Panc1 (cell line): ENCODE results near the gene DDX25. TPM values are rescaled to one million over a fixed set of nuclear protein-coding genes. Genes with fewer than 3 reads are reported as not detected.

ENCODE experiments used
- ATAC-seq: fragments of 200-7000 bp; cut with Tn5 transposase; 2 replicates; pipeline ENCODE4 v1.9.1; 2020; ENCODE audit warnings: mild to moderate bottlenecking, moderate library complexity
- BruUV-seq: library from RNA; stranded (reverse); fragments of 400-500 nt; replicated peaks from 2 replicates; lab custom pipeline; 2021; lab: Mats Ljungman, UMichigan
- CTCF ChIA-PET: fragments of 300-600 bp; sonication (Branson Sonifier 250); formaldehyde crosslinking; loops from one replicate; lab custom pipeline; 2022; ENCODE audit warnings: antibody characterized with exemption; lab: Charles Lee
- POLR2A ChIA-PET: fragments of 300-600 bp; sonication (Branson Sonifier 250); formaldehyde crosslinking; loops from one replicate; lab custom pipeline; 2022; ENCODE audit warnings: antibody characterized with exemption; lab: Charles Lee
- DNase-seq: peaks from one replicate; pipeline ENCODE4 v3.0.0-alpha.2; 2010; ENCODE audit warnings: low read depth, low spot score
- H3K27ac ChIP-seq: 2 replicates; pipeline ENCODE4 v1.5.1; 2011; ENCODE audit warnings: mild to moderate bottlenecking, low read length, inconsistent platforms
- H3K27me3 ChIP-seq: fragments of 200-500 bp; sonication (Bioruptor generic); 2 replicates; pipeline ENCODE4 v1.6.0; 2014; ENCODE audit warnings: low read length, inconsistent platforms; ENCODE audit not compliant: control insufficient read depth, insufficient read depth
- H3K36me3 ChIP-seq: fragments of 200-500 bp; sonication (Bioruptor generic); 2 replicates; pipeline ENCODE4 v1.5.1; 2014; ENCODE audit warnings: inconsistent platforms, mild to moderate bottlenecking, low read length, moderate library complexity; ENCODE audit not compliant: control insufficient read depth, insufficient read depth
- H3K4me1 ChIP-seq: 2 replicates; pipeline ENCODE4 v1.5.1; 2011; ENCODE audit warnings: inconsistent platforms, mild to moderate bottlenecking, low read length, moderate library complexity; ENCODE audit not compliant: control insufficient read depth, insufficient read depth
- H3K4me3 ChIP-seq, 2 experiments: 2 replicates each; pipeline ENCODE4 v1.5.1; 2011 to 2012; ENCODE audit warnings: low read depth in 2 of 2, low read length in 2 of 2, mild to moderate bottlenecking in 2 of 2, inconsistent platforms in 1 of 2, moderate library complexity in 1 of 2
- H3K9me3 ChIP-seq: fragments of 200-500 bp; sonication (Bioruptor generic); 2 replicates; pipeline ENCODE4 v1.5.1; 2014; ENCODE audit warnings: low read depth, mild to moderate bottlenecking, inconsistent platforms, low read length, moderate library complexity; ENCODE audit not compliant: control insufficient read depth, insufficient read depth
- POLR2AphosphoS5 ChIP-seq: IDR thresholded peaks from 2 replicates; pipeline ENCODE4 v1.6.1; 2012; ENCODE audit warnings: mild to moderate bottlenecking, low read depth, low read length, moderate library complexity
- SIN3A ChIP-seq: IDR thresholded peaks from 2 replicates; pipeline ENCODE4 v1.6.1; 2012; ENCODE audit warnings: low read depth, mild to moderate bottlenecking, low read length, moderate library complexity, borderline replicate concordance; ENCODE audit not compliant: insufficient read depth
- TCF7L2 ChIP-seq: IDR thresholded peaks from 2 replicates; pipeline ENCODE4 v1.6.1; 2011; ENCODE audit warnings: mild to moderate bottlenecking, low read depth, low read length, inconsistent platforms
- in situ Hi-C: cut with HindIII; loops from 2 replicates; pipeline ENCODE4 v1.10.0; 2016; ENCODE audit warnings: low sequenced_read_pairs, low pct_unique_long_range_greater_than_20kb
- intact Hi-C: fragments of 100-400 bp; cut with micrococcal nuclease; formaldehyde crosslinking; loops from one replicate; pipeline ENCODE4 v1.10.0; 2022; ENCODE audit not compliant: unreplicated experiment
- total RNA-seq: library from RNA; stranded (reverse); gene quantifications from one replicate; pipeline ENCODE4 v1.2.1, GENCODE V29; 2021; ENCODE audit not compliant: unreplicated experiment
- TF ChIP-seq, protein P1 (sequence below): fragments of 450-650 bp; IDR thresholded peaks from 2 replicates; pipeline ENCODE4 v1.5.1; 2017; ENCODE audit warnings: mild to moderate bottlenecking
- TF ChIP-seq, protein P2 (sequence below), 2 experiments: IDR thresholded peaks; 2 replicates each; pipeline ENCODE4 v1.6.1; 2011 to 2012; ENCODE audit warnings: low read depth in 2 of 2, control low read depth in 1 of 2, low read length in 1 of 2, mild to moderate bottlenecking in 1 of 2, moderate library complexity in 1 of 2; ENCODE audit not compliant: insufficient read depth in 1 of 2

DDX25 gene
- total RNA-seq, 1 experiment from 2014 or later: 0.15 TPM

DNA sequence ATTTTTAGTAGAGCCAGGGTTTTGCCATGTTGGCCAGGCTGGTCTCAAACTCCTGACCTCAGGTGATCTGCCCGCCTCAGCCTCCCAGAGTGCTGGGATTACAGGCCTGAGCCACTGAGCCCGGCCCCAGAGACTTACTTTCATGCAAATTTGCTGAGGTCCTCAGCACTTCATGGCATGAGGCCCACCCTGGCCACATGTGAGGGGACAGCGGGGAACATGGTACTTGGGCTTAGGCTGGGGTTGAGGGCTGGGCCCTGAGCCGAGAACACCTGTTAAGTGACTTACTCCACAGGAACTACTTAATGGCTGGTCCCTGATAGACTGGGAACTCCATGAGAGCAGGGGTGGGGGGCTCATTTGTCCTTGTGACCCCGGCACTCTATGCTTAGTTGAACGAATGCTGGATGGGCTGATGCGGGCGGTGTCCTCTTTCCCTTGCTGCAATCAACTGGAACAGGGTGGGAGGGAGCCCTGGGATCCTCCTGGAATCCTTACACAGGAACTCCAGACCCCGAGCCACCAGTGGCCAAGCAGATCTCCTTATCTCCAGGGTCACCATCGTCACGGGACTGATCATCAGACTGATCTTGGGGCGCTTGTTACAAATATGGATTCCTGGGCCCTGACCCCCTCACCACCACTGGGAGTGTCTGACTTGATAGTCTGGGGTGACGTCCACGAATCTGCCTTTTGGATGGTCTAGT is 42.6 kb downstream of the DDX25 start:
- BruUV-seq: no TSS peak
- no peaks in the 10 kb centered on the region for H3K9me3 ChIP-seq
- no peak overlapping the region for H3K27ac ChIP-seq
- H3K4me1 ChIP-seq: no peaks in the 10 kb centered on the region
- intact Hi-C loops (no loop called here), in situ Hi-C loops (loop anchor here (25.0 kb wide), 1 partner anchor 265 kb away; the partner anchor contains the start of genes FAM118B and RPUSD4)
- ChIA-PET POLR2A (interaction anchor here (0.7 kb wide), 1 partner anchor 12 kb away, joined by 3 read pairs; no protein-coding TSS in a partner anchor), CTCF (no interaction called here)
- ATAC-seq (no peak), DNase-seq (no peak)
- TF ChIP-seq, protein P1, sequence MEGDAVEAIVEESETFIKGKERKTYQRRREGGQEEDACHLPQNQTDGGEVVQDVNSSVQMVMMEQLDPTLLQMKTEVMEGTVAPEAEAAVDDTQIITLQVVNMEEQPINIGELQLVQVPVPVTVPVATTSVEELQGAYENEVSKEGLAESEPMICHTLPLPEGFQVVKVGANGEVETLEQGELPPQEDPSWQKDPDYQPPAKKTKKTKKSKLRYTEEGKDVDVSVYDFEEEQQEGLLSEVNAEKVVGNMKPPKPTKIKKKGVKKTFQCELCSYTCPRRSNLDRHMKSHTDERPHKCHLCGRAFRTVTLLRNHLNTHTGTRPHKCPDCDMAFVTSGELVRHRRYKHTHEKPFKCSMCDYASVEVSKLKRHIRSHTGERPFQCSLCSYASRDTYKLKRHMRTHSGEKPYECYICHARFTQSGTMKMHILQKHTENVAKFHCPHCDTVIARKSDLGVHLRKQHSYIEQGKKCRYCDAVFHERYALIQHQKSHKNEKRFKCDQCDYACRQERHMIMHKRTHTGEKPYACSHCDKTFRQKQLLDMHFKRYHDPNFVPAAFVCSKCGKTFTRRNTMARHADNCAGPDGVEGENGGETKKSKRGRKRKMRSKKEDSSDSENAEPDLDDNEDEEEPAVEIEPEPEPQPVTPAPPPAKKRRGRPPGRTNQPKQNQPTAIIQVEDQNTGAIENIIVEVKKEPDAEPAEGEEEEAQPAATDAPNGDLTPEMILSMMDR: no peak
- TF ChIP-seq SIN3A (no peak), POLR2AphosphoS5 (no peak), TCF7L2 (no peak)
- TF ChIP-seq, protein P2, sequence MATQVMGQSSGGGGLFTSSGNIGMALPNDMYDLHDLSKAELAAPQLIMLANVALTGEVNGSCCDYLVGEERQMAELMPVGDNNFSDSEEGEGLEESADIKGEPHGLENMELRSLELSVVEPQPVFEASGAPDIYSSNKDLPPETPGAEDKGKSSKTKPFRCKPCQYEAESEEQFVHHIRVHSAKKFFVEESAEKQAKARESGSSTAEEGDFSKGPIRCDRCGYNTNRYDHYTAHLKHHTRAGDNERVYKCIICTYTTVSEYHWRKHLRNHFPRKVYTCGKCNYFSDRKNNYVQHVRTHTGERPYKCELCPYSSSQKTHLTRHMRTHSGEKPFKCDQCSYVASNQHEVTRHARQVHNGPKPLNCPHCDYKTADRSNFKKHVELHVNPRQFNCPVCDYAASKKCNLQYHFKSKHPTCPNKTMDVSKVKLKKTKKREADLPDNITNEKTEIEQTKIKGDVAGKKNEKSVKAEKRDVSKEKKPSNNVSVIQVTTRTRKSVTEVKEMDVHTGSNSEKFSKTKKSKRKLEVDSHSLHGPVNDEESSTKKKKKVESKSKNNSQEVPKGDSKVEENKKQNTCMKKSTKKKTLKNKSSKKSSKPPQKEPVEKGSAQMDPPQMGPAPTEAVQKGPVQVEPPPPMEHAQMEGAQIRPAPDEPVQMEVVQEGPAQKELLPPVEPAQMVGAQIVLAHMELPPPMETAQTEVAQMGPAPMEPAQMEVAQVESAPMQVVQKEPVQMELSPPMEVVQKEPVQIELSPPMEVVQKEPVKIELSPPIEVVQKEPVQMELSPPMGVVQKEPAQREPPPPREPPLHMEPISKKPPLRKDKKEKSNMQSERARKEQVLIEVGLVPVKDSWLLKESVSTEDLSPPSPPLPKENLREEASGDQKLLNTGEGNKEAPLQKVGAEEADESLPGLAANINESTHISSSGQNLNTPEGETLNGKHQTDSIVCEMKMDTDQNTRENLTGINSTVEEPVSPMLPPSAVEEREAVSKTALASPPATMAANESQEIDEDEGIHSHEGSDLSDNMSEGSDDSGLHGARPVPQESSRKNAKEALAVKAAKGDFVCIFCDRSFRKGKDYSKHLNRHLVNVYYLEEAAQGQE (IDR thresholded peaks at IDR 0.05; ENCODE audit: insufficient read depth in 1 of 2, low read depth in 2 of 2, low read length in 1 of 2): no peak
- H3K4me3 ChIP-seq: no peak overlapping the region
- H3K36me3 ChIP-seq: no peaks in the 10 kb centered on the region
- no peaks in the 10 kb centered on the region for H3K27me3 ChIP-seq

DNA sequence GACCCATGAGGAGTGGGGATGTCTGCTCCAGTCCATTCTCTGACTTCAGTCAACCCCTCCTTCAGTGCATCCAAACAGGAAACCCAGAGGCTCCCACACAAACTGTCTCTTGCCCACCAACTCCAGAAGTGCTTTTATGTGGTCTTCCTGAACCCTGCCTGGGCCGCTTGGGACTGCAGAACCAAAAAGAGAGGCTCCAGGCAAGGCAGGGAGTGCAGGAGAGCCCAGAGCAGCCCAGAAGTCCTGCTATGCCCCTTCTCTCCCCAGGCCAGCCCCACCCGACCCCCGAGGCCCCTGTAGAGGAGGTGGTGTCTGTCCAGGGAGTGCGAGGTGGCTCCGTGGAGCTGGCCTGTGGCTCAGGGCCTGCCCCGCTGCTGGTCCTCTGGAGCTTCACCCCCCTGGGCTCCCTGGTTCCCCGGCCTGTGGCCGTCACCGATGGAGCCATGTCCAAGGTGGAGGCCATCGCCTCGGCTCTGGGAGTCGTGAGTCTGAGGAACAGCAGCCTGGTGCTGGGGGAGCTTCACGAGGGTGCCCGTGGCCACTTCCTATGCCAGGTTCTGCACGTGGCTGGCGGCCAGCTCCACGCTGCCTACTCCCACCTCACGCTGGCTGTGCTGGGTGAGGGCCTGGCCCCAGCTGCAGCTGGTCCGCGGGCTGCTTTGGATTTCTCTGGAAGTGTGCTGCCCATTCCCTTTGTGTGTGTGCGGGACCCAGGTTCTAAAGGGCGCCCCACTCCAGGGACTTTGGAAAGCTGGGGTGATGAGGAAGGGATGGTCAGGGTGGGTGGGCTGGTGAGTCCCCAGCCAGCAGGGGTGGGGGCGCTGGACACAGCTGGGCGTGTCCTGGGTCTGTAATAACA is 43.3 kb downstream of the DDX25 start:
- DNase-seq (no peak), ATAC-seq (no peak)
- TF ChIP-seq, protein P2 (IDR thresholded peaks at IDR 0.05; ENCODE audit: insufficient read depth in 1 of 2, low read depth in 2 of 2, low read length in 1 of 2): no peak
- TF ChIP-seq TCF7L2 (no peak), SIN3A (no peak), POLR2AphosphoS5 (no peak)
- TF ChIP-seq, protein P1: no peak
- Histone ChIP-seq H3K9me3 (no peaks in the 10 kb centered on the region), H3K36me3 (no peaks in the 10 kb centered on the region), H3K4me3 (no peak overlapping the region), H3K27ac (no peak overlapping the region), H3K27me3 (no peaks in the 10 kb centered on the region), H3K4me1 (no peaks in the 10 kb centered on the region)
- POLR2A ChIA-PET: interaction anchor here (0.6 to 0.7 kb wide), 2 partner anchors 11 to 134 kb away, joined by 3 to 8 read pairs; no protein-coding TSS in a partner anchor
- in situ Hi-C loops: loop anchor here (25.0 kb wide), 1 partner anchor 265 kb away; the partner anchor contains the start of genes FAM118B and RPUSD4
- intact Hi-C loops: no loop called here
- CTCF ChIA-PET: interaction anchor here (0.5 kb wide), 1 partner anchor 1185 kb away, joined by 3 read pairs; no protein-coding TSS in a partner anchor
- BruUV-seq: no TSS peak
